Neural cell (in vitro differentiated cells): ENCODE measurements around the gene CD52. TPM values are rescaled to one million over a fixed set of nuclear protein-coding genes. Genes with fewer than 3 reads are reported as not detected.
A peak's percentile ranks its signal among the peaks of the same experiment; 100 is the strongest.

Experiments used
- H2AFZ ChIP-seq: fragments of 200-600, 300-800 bp; sonication (generic), shearing (Covaris generic); 2 replicates; pipeline ENCODE4 v1.6.0; 2014; ENCODE audit warnings: low read depth, mild to moderate bottlenecking, antibody characterized with exemption, low read length, moderate library complexity
- H3F3A ChIP-seq: fragments of 200-600 bp; shearing (Covaris generic); 2 replicates; pipeline ENCODE4 v1.6.1; 2016; ENCODE audit warnings: mild to moderate bottlenecking, moderate library complexity, mixed read lengths, antibody characterized with exemption, low read length; ENCODE audit not compliant: insufficient read depth, poor library complexity, severe bottlenecking
- H3K27ac ChIP-seq: fragments of 200-600, 300-800 bp; sonication (generic), shearing (Covaris generic); 2 replicates; pipeline ENCODE4 v1.5.1; 2014; ENCODE audit warnings: mild to moderate bottlenecking, low read length, moderate library complexity
- H3K27me3 ChIP-seq: fragments of 300-800, 200-600 bp; sonication (generic), shearing (Covaris generic); 2 replicates; pipeline ENCODE4 v1.6.0; 2014; ENCODE audit warnings: mild to moderate bottlenecking, low read depth, low read length, moderate library complexity; ENCODE audit not compliant: insufficient read depth
- H3K36me3 ChIP-seq: fragments of 300-800, 200-600 bp; sonication (generic), shearing (Covaris generic); 2 replicates; pipeline ENCODE4 v1.5.1; 2014; ENCODE audit warnings: mild to moderate bottlenecking, antibody characterized with exemption, low read length, moderate library complexity; ENCODE audit not compliant: insufficient read depth
- H3K4me2 ChIP-seq: fragments of 300-800, 200-600 bp; sonication (generic), shearing (Covaris generic); 2 replicates; pipeline ENCODE4 v1.6.0; 2014; ENCODE audit warnings: mild to moderate bottlenecking, low read length
- H3K4me3 ChIP-seq: fragments of 300-800, 200-600 bp; sonication (generic), shearing (Covaris generic); 2 replicates; pipeline ENCODE4 v1.5.1; 2014; ENCODE audit warnings: mild to moderate bottlenecking, low read length, moderate library complexity
- H3K79me2 ChIP-seq: fragments of 200-600 bp; shearing (Covaris generic); replicated peaks from 2 replicates; pipeline ENCODE4 v1.6.0; 2014; ENCODE audit warnings: mild to moderate bottlenecking, low read length, moderate library complexity; ENCODE audit not compliant: insufficient read depth
- H3K9ac ChIP-seq: fragments of 300-800, 200-600 bp; sonication (generic), shearing (Covaris generic); 2 replicates; pipeline ENCODE4 v1.6.1; 2016; ENCODE audit warnings: mild to moderate bottlenecking, low read length, mixed read lengths
- H3K9me2 ChIP-seq: fragments of 200-600 bp; shearing (Covaris generic); 2 replicates; pipeline ENCODE4 v1.6.1; 2016; ENCODE audit warnings: mild to moderate bottlenecking, low read length, mixed read lengths; ENCODE audit not compliant: insufficient read depth
- H3K9me3 ChIP-seq: fragments of 200-600, 300-800 bp; sonication (generic), shearing (Covaris generic); 2 replicates; pipeline ENCODE4 v1.6.1; 2016; ENCODE audit warnings: mild to moderate bottlenecking, mixed run types, low read length, moderate library complexity, mixed read lengths
- H4K20me1 ChIP-seq: fragments of 200-600 bp; shearing (Covaris generic); 2 replicates; pipeline ENCODE4 v1.6.1; 2016; ENCODE audit warnings: mild to moderate bottlenecking, mixed run types; ENCODE audit not compliant: insufficient read depth
- EP300 ChIP-seq: fragments of 450-650 bp; conservative IDR thresholded peaks from 2 replicates; pipeline ENCODE4 v1.6.1; 2014; ENCODE audit warnings: antibody characterized with exemption, mild to moderate bottlenecking, moderate library complexity; ENCODE audit not compliant: poor library complexity, severe bottlenecking
- EZH2 ChIP-seq: fragments of 200-600, 300-800 bp; shearing (Covaris generic), sonication (generic); IDR thresholded peaks from 2 replicates; pipeline ENCODE4 v1.6.1; 2014; ENCODE audit warnings: antibody characterized with exemption, low read length, borderline replicate concordance, mild to moderate bottlenecking; ENCODE audit not compliant: insufficient read depth, poor library complexity, severe bottlenecking
- MXI1 ChIP-seq: fragments of 450-650 bp; conservative IDR thresholded peaks from 2 replicates; pipeline ENCODE4 v1.6.1; 2014; ENCODE audit warnings: antibody characterized with exemption, mild to moderate bottlenecking; ENCODE audit not compliant: poor library complexity, severe bottlenecking
- POLR2AphosphoS5 ChIP-seq: IDR thresholded peaks from 2 replicates; pipeline ENCODE4 v1.6.1; 2012
- RAD21 ChIP-seq: fragments of 450-650 bp; conservative IDR thresholded peaks from 2 replicates; pipeline ENCODE4 v1.6.1; 2014; ENCODE audit warnings: antibody characterized with exemption, mild to moderate bottlenecking, moderate library complexity
- SMC3 ChIP-seq: fragments of 450-650 bp; conservative IDR thresholded peaks from 2 replicates; pipeline ENCODE4 v1.6.1; 2014; ENCODE audit warnings: antibody characterized with exemption, mild to moderate bottlenecking, moderate library complexity; ENCODE audit not compliant: poor library complexity
- TAF1 ChIP-seq: IDR thresholded peaks from 2 replicates; pipeline ENCODE4 v1.6.1; 2012; ENCODE audit warnings: low read depth
- polyA plus RNA-seq: library from polyadenylated mRNA; depleted of rRNA; stranded (reverse); fragments of >200 nt; gene quantifications from 2 replicates; pipeline ENCODE4 v1.2.3, GENCODE V29; 2014
- TF ChIP-seq, protein P1 (sequence below): IDR thresholded peaks from 2 replicates; pipeline ENCODE4 v1.6.1; 2012; ENCODE audit warnings: borderline replicate concordance
- TF ChIP-seq, protein P2 (sequence below): fragments of 450-650 bp; IDR thresholded peaks from 2 replicates; pipeline ENCODE4 v1.5.1; 2014; ENCODE audit warnings: antibody characterized with exemption, mild to moderate bottlenecking, moderate library complexity; ENCODE audit not compliant: poor library complexity, severe bottlenecking

The CD52 gene
- polyA plus RNA-seq, 1 donor from 2014 or later, result not detected

DNA sequence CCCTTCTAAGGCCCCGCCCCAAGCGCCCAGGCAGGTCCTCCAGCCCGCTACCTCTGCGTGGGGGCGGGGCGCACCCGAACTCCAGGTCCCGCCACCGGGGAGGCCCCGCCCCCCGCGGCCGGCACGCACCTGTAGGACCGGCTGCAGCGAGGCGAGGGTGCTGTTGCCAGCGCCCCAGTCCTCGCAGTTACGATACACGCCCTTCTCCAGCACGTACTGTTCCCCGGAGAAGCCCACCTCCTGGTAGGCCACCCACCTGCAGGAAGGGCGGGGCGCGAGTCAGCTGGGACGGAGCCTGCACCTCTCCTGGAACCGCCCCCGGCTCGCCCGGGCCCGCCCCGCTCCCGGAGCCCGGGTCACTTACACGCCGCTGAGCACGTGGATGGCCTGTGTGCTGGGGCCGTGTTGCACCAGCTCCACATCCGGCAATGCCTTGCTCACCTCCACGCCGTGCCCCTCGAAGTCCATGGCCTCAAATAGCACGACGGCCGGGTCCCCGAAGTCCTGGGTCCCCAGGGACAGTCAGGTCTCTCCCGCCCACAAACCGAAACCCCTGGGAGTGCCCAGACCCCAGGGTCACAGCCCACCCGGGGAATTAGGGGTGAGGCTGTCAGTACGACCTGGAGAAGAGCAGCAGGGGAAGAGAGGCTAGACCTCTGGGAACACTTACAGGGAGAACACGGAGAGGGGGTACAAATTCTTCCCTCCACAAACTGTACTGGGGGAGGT lies 18.9 kb downstream of the CD52 start:
- no peak overlapping the region for H2AFZ ChIP-seq
- H3F3A ChIP-seq, result no peaks in the 10 kb centered on the region
- H3K4me2 ChIP-seq, result no peak overlapping the region
- no peaks in the 10 kb centered on the region for H3K36me3 ChIP-seq
- TF ChIP-seq, protein P1, sequence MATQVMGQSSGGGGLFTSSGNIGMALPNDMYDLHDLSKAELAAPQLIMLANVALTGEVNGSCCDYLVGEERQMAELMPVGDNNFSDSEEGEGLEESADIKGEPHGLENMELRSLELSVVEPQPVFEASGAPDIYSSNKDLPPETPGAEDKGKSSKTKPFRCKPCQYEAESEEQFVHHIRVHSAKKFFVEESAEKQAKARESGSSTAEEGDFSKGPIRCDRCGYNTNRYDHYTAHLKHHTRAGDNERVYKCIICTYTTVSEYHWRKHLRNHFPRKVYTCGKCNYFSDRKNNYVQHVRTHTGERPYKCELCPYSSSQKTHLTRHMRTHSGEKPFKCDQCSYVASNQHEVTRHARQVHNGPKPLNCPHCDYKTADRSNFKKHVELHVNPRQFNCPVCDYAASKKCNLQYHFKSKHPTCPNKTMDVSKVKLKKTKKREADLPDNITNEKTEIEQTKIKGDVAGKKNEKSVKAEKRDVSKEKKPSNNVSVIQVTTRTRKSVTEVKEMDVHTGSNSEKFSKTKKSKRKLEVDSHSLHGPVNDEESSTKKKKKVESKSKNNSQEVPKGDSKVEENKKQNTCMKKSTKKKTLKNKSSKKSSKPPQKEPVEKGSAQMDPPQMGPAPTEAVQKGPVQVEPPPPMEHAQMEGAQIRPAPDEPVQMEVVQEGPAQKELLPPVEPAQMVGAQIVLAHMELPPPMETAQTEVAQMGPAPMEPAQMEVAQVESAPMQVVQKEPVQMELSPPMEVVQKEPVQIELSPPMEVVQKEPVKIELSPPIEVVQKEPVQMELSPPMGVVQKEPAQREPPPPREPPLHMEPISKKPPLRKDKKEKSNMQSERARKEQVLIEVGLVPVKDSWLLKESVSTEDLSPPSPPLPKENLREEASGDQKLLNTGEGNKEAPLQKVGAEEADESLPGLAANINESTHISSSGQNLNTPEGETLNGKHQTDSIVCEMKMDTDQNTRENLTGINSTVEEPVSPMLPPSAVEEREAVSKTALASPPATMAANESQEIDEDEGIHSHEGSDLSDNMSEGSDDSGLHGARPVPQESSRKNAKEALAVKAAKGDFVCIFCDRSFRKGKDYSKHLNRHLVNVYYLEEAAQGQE, result no peak
- TF ChIP-seq EP300 (no peak), EZH2 (no peak), POLR2AphosphoS5 (no peak), RAD21 (no peak), SMC3 (no peak), MXI1 (no peak), TAF1 (no peak)
- TF ChIP-seq, protein P2, sequence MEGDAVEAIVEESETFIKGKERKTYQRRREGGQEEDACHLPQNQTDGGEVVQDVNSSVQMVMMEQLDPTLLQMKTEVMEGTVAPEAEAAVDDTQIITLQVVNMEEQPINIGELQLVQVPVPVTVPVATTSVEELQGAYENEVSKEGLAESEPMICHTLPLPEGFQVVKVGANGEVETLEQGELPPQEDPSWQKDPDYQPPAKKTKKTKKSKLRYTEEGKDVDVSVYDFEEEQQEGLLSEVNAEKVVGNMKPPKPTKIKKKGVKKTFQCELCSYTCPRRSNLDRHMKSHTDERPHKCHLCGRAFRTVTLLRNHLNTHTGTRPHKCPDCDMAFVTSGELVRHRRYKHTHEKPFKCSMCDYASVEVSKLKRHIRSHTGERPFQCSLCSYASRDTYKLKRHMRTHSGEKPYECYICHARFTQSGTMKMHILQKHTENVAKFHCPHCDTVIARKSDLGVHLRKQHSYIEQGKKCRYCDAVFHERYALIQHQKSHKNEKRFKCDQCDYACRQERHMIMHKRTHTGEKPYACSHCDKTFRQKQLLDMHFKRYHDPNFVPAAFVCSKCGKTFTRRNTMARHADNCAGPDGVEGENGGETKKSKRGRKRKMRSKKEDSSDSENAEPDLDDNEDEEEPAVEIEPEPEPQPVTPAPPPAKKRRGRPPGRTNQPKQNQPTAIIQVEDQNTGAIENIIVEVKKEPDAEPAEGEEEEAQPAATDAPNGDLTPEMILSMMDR, result no peak
- peak overlapping the region; percentile 67 for H3K4me3 ChIP-seq
- H3K9ac ChIP-seq, result peak overlapping the region; percentile 45
- no peaks in the 10 kb centered on the region for H3K9me2 ChIP-seq
- no peaks in the 10 kb centered on the region for H3K9me3 ChIP-seq
- H3K79me2 ChIP-seq, result no peaks in the 10 kb centered on the region
- H3K27ac ChIP-seq, result no peak overlapping the region
- H4K20me1 ChIP-seq, result no peaks in the 10 kb centered on the region
- H3K27me3 ChIP-seq, result peaks cover 18% of the 10 kb centered on the region

DNA sequence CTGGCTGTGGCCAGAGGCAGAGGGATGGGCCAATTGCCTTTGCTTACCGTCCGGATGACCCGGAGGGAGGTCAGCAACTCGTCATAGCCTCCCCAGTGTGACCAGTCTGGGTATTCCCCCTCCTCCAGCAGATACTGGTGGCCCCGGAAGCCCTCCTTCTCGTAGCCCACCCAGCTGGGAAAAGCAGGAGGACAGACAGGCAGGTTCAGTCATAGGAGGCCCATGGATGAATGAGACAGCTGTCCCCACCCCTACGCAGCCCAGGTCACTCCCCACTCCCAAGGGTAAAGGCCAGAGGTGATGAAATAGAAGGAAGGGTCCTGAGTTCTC lies 19.4 kb downstream of the CD52 start:
- Histone ChIP-seq H3K27me3 (peaks cover 18% of the 10 kb centered on the region), H3K27ac (no peak overlapping the region), H3K9me3 (no peaks in the 10 kb centered on the region), H3K36me3 (no peaks in the 10 kb centered on the region), H2AFZ (no peak overlapping the region), H3K9ac (no peak overlapping the region), H3K4me2 (no peak overlapping the region), H3K9me2 (no peaks in the 10 kb centered on the region), H3K4me3 (no peak overlapping the region), H4K20me1 (no peaks in the 10 kb centered on the region), H3F3A (no peaks in the 10 kb centered on the region), H3K79me2 (no peaks in the 10 kb centered on the region)
- TF ChIP-seq, protein P1, result no peak
- TF ChIP-seq MXI1 (no peak), EP300 (no peak), RAD21 (no peak), EZH2 (no peak), TAF1 (no peak), SMC3 (no peak), POLR2AphosphoS5 (no peak)
- TF ChIP-seq, protein P2, result no peak
